Fibroblast of the conjunctiva (primary cell): ENCODE measurements around the gene IKZF2.

Experiments used
- DNase-seq: peaks from one replicate; pipeline ENCODE4 v3.0.0-alpha.2; 2010; ENCODE audit warnings: low read depth

The IKZF2 gene

DNA sequence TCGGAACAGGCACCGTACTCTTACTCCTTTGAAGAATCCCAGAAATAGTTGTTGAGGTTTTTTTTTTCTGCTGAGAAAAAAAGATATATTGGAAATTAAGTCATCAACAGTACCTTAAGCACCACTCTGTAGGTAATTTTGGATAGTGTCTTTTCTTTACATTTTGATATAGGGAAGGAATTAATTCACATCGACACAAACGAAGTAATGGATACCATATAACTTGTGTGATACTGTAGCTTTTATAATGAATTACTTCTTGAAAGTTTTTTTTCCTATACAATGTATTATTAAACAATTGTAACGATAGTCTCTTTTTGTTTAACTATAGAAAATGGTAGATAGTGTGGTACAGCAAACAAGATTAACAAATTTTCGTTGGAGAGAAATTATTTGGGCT is 1.5 kb upstream of the IKZF2 start:
- no peak for DNase-seq

- no peak for DNase-seq
Observed at GRCh38 chr2:213152065-213152794, 818 bp upstream of the IKZF2 start.

- no peak for DNase-seq
Observed at GRCh38 chr2:213150315-213151097, 906 bp downstream of the IKZF2 start.

DNA sequence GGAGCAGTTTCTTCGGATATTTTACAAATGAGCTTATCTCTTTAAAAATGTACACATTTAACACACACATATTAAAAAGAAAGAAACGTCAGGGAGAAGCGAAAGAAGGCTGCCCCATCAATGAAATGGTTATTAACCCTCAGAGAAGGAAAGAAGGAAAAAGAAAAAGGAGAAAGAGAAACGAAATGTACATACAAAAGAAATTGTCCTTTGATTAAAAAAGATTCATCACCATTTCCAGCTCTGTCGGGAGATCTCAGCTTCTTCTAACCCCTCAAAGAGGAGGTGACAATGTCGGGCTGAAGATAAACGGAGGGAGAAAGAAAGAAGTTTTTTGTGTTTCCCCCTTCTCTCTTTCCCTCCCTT is 1.5 kb downstream of the IKZF2 start:
- DNase-seq: no peak

- no peak for DNase-seq
Observed at GRCh38 chr2:213149294-213149875, 2.0 kb downstream of the IKZF2 start.

GRCh38 chr2:213148572-213149261 is 2.7 kb downstream of the IKZF2 start:
- DNase-seq: no peak

DNA sequence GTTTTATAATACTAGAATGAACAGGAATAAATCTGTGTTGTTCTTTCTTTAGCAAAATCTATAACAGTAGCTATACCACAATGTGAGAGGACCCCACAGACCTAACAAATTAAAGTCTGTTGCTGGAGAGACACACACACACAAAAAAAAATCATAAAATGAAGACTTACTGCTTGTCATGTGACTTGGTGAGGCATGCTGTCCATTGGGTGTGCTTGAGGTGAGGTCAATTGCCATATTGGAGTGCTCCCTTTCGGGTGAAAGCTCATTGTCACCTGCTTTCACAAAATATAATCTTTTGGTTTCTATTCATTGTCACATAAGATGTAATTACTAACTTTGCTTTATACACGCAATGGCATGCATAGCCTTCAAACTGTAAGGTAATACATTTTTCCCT is 3.9 kb downstream of the IKZF2 start:
- DNase-seq: no peak

DNA sequence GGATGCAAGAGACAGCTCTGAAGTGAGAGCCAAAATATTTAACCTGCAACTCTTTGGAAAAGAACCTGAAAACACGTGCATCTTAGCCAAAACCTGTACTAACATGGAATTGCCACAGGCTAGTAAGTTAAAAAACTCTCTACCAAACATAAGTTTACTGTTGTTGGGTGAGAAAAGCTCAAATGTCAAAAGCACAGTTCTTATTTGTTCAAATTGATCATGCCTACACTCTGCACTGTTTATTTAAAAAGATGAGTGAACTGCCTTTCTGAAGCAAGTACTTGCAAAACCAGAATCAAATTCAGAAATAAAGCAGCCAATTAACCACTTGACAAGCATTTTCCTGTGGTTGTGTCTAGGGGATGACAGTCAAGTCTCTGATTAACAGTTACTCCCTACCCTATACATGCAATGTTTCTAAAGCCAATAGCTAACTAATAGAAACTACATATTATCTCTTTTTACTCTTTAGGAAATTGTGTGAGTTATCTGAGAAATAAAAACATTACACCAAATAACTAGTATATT is 5.6 kb downstream of the IKZF2 start:
- DNase-seq: no peak

DNA sequence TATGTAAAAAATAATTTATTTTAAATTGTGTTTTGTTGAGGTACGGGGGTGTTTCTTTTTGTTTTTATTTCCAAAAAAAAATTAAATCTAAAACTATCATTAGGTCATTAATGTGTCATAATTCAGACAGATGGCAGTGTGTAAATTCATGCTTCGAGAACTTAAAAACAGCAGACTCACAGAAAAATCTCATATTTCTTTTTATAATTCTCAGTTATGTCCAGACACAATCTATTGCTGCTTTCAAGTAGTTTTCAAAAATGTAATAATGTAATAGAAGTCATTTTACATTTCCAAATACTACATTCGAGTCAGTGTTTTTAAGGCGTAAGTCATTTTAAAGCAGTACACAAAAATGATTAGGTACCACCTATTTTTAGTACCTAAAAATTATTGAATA is 14.3 kb downstream of the IKZF2 start:
- DNase-seq: no peak

DNA sequence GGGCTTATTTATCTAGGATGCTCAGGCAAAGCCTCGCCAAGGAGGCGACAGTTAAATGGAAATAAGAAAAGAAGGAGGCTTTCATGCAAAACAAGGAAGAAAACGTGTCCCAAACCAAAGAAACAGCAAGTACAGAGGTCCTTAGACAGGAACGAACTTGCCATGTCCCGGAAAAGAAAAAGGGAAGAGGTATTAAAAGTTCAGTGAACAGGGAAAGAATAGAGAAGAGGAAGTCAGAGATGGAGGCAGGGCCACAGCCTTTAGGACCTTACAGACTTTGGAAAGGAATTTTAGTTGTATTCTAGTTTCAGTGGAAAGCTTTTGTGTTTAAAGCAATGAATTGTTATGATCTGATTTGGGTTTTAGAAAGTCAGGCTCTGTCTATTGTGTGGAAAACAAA is 22.1 kb downstream of the IKZF2 start:
- DNase-seq: no peak

DNA sequence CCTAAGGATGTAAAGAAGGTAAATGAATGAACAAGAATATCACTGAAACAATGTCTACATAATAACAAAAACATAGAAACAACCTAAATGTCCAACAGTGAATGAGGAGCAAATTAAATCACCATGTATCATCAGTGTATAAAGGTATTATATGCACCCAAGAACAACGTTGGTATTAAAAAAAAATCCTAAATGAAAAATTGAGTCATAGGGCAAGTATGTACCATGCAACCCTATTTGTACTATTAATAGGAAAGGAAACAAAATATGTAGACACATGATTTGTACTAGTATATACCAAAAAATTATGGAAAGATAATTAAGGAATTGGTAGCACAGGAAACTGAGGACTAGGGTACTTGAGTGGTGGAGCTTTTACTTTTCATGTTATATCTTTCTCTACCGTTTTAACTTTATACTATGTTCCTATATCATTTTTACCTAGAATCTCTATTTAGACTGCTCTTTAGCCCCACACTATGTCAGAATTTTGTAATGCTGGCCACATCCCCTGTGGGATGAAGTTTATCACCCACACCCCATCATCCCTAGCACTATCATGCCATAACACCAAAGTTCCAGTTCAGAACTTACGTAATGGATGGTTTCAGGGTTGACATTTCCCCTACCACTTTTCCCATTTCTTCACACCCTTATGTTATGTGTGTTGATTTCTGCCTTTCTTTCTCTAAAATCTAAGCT is 25.6 kb downstream of the IKZF2 start:
- no peak for DNase-seq

DNA sequence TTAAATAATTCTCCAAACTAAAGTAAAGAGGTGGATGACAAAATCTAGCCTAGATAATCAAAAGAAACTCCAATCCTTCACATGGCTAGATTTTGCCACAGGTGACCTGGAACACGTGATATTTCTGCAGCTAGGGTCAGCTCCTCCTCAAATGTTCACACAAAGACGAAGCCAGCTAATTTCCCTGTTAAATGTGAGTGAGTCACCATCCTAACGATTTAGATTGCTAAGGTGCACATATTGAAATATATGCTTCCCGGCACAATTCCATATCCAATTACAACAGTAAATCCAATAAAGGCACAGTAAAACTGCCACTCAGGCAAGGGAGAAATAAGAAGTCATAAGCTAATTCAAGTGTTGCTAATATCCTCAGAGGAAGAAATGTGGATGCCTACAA is 28.7 kb downstream of the IKZF2 start:
- DNase-seq: no peak

DNA sequence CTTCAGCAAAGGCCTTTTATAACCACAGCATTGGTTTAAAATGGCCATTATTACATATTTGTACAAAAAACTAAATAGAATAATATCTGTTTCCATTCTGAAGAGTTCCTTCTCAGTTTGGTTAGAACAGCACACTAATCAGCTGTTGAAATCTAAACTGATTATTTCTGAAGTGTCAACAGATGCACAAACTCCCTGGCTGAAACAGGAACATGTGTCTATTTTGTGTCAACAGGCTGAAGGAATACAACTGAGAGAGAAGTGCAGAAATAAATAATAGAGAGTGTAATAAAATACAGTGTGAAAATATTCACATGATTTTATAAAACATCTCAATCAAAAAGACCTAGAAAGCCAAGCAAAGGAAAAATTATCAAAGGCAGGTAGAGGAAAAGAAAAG is 29.7 kb downstream of the IKZF2 start:
- no peak for DNase-seq

GRCh38 chr2:213119061-213119809 is 32.2 kb downstream of the IKZF2 start:
- DNase-seq: peak; percentile 43

- DNase-seq: no peak
Observed at GRCh38 chr2:213108308-213108707, 43.1 kb downstream of the IKZF2 start.

DNA sequence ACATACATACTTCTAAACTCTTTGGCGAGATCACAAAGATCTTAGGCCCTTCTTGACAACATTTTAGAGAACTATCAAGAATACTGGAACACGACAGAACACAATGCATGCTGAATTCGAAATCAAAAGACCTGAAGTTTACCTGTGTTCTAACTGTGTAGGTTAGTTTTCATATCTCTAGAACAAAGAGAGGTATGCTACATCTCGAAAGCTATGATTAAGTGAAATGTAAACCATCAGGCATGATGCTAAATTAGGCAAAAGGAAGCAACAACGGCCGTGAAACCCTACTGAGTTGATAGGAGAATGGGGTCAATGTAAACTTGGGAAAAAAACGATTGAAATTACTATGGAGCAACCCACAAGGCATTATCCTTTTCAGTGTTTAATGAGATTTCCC is 43.7 kb downstream of the IKZF2 start:
- no peak for DNase-seq

GRCh38 chr2:213105212-213105611 is 46.2 kb downstream of the IKZF2 start:
- no peak for DNase-seq

GRCh38 chr2:213104903-213105202 is 46.6 kb downstream of the IKZF2 start:
- no peak for DNase-seq

DNA sequence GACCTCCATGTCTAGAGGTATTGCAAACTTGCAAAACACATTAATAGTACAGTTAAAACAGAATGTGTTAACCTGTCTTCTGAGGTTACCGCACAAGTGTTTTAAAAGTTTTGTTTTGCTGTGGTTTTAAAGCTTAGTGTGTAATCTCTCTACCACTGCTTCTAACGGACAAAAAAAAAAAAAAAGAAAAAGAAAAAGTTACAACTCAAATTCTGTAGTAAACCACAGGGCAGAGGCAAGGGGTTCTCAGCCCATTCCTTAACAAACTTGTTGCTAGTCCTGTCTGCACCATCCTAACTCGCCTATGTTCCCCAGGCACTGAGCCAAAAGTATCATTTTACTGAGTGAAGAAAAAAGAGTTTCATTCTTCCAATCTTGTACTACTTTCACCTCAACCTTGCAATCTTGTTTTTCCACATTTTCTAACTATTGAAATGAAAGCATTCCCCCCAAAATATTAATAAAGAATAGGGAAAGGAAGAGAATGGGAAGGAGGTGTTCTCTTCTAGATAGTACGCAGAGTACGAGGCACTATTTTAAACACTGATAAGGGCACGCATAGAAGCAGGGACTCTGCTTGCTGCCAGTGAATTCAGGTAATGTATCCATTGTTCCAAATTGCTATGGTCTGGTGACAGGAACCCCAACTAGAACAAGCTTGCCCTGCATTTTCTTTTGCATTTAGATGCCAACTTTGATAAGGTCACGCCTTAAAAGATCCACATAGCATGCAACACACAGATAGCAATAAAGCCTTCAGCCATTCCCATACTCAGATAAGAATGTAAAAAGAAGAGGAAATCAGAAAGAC is 47.1 kb downstream of the IKZF2 start:
- peak; percentile 31 for DNase-seq

GRCh38 chr2:213101692-213102460 is 49.5 kb downstream of the IKZF2 start:
- DNase-seq: no peak
